Measurements from ENCODE around the gene STUB1. TPM values are rescaled to one million over a fixed set of nuclear protein-coding genes. Genes with fewer than 3 reads are reported as not detected.

The STUB1 gene
- total RNA-seq, 1 donor from 2014 or later, result 159 TPM

GRCh38 chr16:693766-694165 is 13.6 kb downstream of the STUB1 start:
- no peak for DNase-seq (ENCODE audit: extremely low read depth, low read depth, low spot score)

GRCh38 chr16:694187-694862 is 14.1 kb downstream of the STUB1 start:
- DNase-seq (ENCODE audit: extremely low read depth, low read depth, low spot score), result no peak

GRCh38 chr16:694863-695354 is 14.7 kb downstream of the STUB1 start:
- DNase-seq (ENCODE audit: extremely low read depth, low read depth, low spot score), result no peak

- DNase-seq (ENCODE audit: extremely low read depth, low read depth, low spot score), result no peak
Observed at GRCh38 chr16:695355-696089, 15.3 kb downstream of the STUB1 start.

- DNase-seq (ENCODE audit: extremely low read depth, low read depth, low spot score), result no peak
Observed at GRCh38 chr16:698911-699671, 18.9 kb downstream of the STUB1 start.

GRCh38 chr16:700684-701584 is 20.7 kb downstream of the STUB1 start:
- DNase-seq (ENCODE audit: extremely low read depth, low read depth, low spot score), result no peak

GRCh38 chr16:702341-702740 is 22.1 kb downstream of the STUB1 start:
- no peak for DNase-seq (ENCODE audit: extremely low read depth, low read depth, low spot score)

- DNase-seq (ENCODE audit: extremely low read depth, low read depth, low spot score), result no peak
Observed at GRCh38 chr16:703406-703805, 23.2 kb downstream of the STUB1 start.

- DNase-seq (ENCODE audit: extremely low read depth, low read depth, low spot score), result no peak
Observed at GRCh38 chr16:704047-704446, 23.8 kb downstream of the STUB1 start.

- no peak for DNase-seq (ENCODE audit: extremely low read depth, low read depth, low spot score)
Observed at GRCh38 chr16:704552-705380, 24.6 kb downstream of the STUB1 start.

- no peak for DNase-seq (ENCODE audit: extremely low read depth, low read depth, low spot score)
Observed at GRCh38 chr16:705431-706188, 25.4 kb downstream of the STUB1 start, which contains the start of gene FBXL16. FBXL16 (minus strand) TSS chr16:705801; CDS start chr16:697405, 8,396 bp downstream.

- no peak for DNase-seq (ENCODE audit: extremely low read depth, low read depth, low spot score)
Observed at GRCh38 chr16:706189-707061, 26.2 kb downstream of the STUB1 start.

- no peak for DNase-seq (ENCODE audit: extremely low read depth, low read depth, low spot score)
Observed at GRCh38 chr16:707062-707538, 26.9 kb downstream of the STUB1 start.

- no peak for DNase-seq (ENCODE audit: extremely low read depth, low read depth, low spot score)
Observed at GRCh38 chr16:708019-708418, 27.8 kb downstream of the STUB1 start.

- no peak for DNase-seq (ENCODE audit: extremely low read depth, low read depth, low spot score)
Observed at GRCh38 chr16:708959-709358, 28.7 kb downstream of the STUB1 start.

GRCh38 chr16:709566-710499 is 29.6 kb downstream of the STUB1 start:
- no peak for DNase-seq (ENCODE audit: extremely low read depth, low read depth, low spot score)
